NCI-H345 treated with DMSO at 0.1 percent for 48 hours (cell line): ENCODE results near the gene ARHGAP33.
"Not testable (repeated sequence)": the region's sequence is repeated elsewhere in the genome, so short reads cannot be mapped to it uniquely, and the experiment has no call there.

Experiments used
- DNase-seq: peaks from one replicate; lab custom pipeline; 2025; ENCODE audit not compliant: unreplicated experiment; lab: John Stamatoyannopoulos, UW

Gene ARHGAP33

GRCh38 chr19:35822579-35822978 lies 47.2 kb downstream of the ARHGAP33 start:
- DNase-seq, result no peak

- DNase-seq, result no peak
Measured at GRCh38 chr19:35824150-35824549, 48.8 kb downstream of the ARHGAP33 start.

DNA sequence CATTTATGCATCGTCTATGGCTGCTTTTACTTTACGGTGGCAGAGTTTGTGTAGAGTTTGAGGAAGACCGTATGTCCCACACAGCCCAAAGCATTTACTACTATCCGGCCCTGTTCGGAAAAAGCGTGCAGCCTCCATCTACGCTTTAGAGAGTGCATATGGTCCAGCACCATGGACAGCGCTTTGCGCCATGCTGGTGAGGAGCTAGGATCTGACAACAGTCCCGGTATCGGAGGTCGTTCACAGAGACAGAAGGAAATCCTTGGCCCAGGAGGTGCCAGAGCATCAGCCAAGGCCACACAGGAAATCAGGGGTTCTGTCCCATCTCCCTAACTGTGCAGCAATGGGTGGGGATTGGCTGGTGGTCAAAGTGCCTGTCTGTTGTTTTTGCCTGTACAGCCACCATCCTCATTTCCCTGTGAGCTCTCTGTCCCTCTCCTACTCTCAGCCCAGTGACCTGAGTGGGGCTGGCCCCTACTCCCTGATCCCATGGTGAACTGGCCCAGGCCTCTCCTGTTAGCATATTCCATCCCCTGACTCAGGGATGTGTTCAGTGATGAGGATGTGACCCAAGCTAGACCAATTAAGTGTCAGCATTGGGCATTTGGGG lies 53.4 kb downstream of the ARHGAP33 start:
- DNase-seq, result no peak

DNA sequence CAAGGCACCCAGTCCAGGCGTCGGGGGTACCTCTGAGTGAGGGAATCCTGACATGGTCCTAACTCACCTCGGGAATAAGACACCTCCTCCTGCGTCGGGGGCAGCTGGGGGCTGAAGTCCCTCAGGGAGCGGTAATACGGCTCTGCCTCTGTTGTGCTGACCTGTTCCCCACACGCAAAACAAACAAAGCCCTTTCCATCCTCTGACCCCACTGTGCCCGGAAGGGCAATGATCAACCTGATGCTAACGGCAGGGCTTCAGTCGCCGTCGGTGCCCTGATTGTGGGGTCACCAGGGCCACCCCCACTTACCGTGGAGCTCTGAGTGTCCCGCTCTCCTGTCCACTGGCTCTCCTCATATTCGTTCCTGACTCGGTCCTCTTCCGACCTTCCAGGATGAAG lies 55.6 kb downstream of the ARHGAP33 start:
- no peak for DNase-seq

DNA sequence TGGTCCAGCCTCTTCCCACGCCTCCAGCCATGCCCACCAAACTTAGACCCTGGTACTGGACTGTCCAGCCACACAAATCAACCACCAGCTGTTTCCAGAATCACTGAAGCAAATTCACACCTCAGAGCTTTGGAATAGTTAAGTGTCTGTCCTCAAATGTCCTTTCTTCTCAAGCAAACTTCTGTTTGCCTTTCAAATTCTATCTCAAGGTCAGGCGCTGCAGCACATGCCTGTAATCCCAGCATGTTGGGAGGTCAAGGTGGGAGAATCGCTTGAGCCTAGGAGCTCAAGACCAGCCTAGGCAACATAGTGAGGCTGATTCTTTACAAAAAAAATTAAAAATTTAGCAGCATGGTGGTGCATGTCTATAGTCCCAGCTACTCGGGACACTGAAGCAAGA lies 56.7 kb downstream of the ARHGAP33 start:
- no peak for DNase-seq

DNA sequence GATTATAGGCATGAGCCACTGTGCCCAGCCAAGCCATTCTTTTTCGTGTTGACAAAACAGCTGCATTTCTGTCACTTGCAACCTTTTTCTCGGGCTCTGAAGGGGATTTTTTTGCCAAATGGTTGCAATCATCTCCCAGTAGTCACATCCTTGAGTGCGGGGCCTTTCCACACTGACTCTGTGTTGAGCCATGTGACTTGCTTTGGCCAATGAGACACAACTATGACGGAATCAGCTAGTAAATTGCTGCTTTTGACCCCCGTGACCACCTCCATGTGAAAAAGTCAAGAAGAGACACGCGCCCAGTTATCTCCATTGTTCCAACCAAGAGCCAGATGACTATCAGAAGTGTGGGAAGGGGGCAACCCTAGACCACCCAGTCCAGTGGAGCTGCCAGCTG lies 58.6 kb downstream of the ARHGAP33 start:
- DNase-seq, result no peak

GRCh38 chr19:35836096-35836495 lies 60.7 kb downstream of the ARHGAP33 start:
- not testable (repeated sequence) for DNase-seq
